OCI-LY1 (cell line): ENCODE results near the gene MTHFSD.

ENCODE experiments used
- H2AFZ ChIP-seq: fragments of 200-600 bp; sonication (generic), shearing (Covaris generic); 2 replicates; pipeline ENCODE4 v1.6.0; 2014; ENCODE audit warnings: antibody characterized with exemption, mild to moderate bottlenecking, low read length
- H3F3A ChIP-seq: fragments of 200-600 bp; sonication (generic), shearing (Covaris generic); 2 replicates; pipeline ENCODE4 v1.6.0; 2014; ENCODE audit warnings: mild to moderate bottlenecking, antibody characterized with exemption, low read length, moderate library complexity; ENCODE audit not compliant: insufficient read depth
- H3K27ac ChIP-seq: fragments of 200-600 bp; sonication (generic); 2 replicates; pipeline ENCODE4 v1.5.1; 2014; ENCODE audit warnings: low read length, mixed run types, mild to moderate bottlenecking, low read depth; ENCODE audit not compliant: poor library complexity, severe bottlenecking
- H3K27me3 ChIP-seq: fragments of 200-600 bp; sonication (generic); 2 replicates; pipeline ENCODE4 v1.6.0; 2014; ENCODE audit warnings: antibody characterized with exemption, mild to moderate bottlenecking, low read length, moderate library complexity; ENCODE audit not compliant: insufficient read depth
- H3K36me3 ChIP-seq: fragments of 200-600 bp; sonication (generic); 2 replicates; pipeline ENCODE4 v1.6.1; 2014; ENCODE audit warnings: mild to moderate bottlenecking, antibody characterized with exemption, low read length, moderate library complexity, mixed read lengths; ENCODE audit not compliant: insufficient read depth
- H3K4me1 ChIP-seq: fragments of 200-600 bp; sonication (generic); 2 replicates; pipeline ENCODE4 v1.5.1; 2014; ENCODE audit warnings: mild to moderate bottlenecking, low read length, moderate library complexity; ENCODE audit not compliant: insufficient read depth, severe bottlenecking
- H3K4me2 ChIP-seq: fragments of 200-600 bp; sonication (generic), shearing (Covaris generic); 2 replicates; pipeline ENCODE4 v1.6.1; 2014; ENCODE audit warnings: low read length
- H3K4me3 ChIP-seq: fragments of 200-600 bp; sonication (generic); 2 replicates; pipeline ENCODE4 v1.5.1; 2014; ENCODE audit warnings: low read length, low read depth, mild to moderate bottlenecking, mixed read lengths; ENCODE audit not compliant: poor library complexity, severe bottlenecking
- H3K79me2 ChIP-seq: fragments of 200-600 bp; shearing (Covaris generic); 2 replicates; pipeline ENCODE4 v1.6.1; 2016; ENCODE audit warnings: mixed run types, low read length, mixed read lengths; ENCODE audit not compliant: insufficient read depth
- H3K9ac ChIP-seq: fragments of 200-600 bp; sonication (generic), shearing (Covaris generic); 2 replicates; pipeline ENCODE4 v1.6.1; 2014; ENCODE audit warnings: mild to moderate bottlenecking, low read length, mixed read lengths
- H3K9me2 ChIP-seq: fragments of 200-600 bp; sonication (generic), shearing (Covaris generic); 2 replicates; pipeline ENCODE4 v1.6.1; 2014; ENCODE audit warnings: low read depth, mild to moderate bottlenecking, low read length, mixed read lengths
- H3K9me3 ChIP-seq: fragments of 200-600 bp; shearing (Covaris generic); 2 replicates; pipeline ENCODE4 v1.6.1; 2014; ENCODE audit warnings: low read length, mixed read lengths
- H4K20me1 ChIP-seq: fragments of 200-600 bp; sonication (generic), shearing (Covaris generic); 2 replicates; pipeline ENCODE4 v1.6.0; 2016; ENCODE audit warnings: mild to moderate bottlenecking, low read length; ENCODE audit not compliant: insufficient read depth
- CTCF ChIP-seq: fragments of 200-600 bp; sonication (generic), shearing (Covaris generic); IDR thresholded peaks from 2 replicates; pipeline ENCODE4 v1.5.1; 2017; ENCODE audit warnings: mild to moderate bottlenecking, antibody characterized with exemption, low read length, moderate library complexity, mixed read lengths
- EZH2 ChIP-seq: fragments of 200-600 bp; sonication (generic), shearing (Covaris generic); IDR thresholded peaks from 2 replicates; pipeline ENCODE4 v1.8.0; 2017; ENCODE audit warnings: borderline replicate concordance, mixed run types, mild to moderate bottlenecking, antibody characterized with exemption, low read length, moderate library complexity, mixed read lengths

The MTHFSD gene

GRCh38 chr16:86566966-86567700, 12.1 kb upstream of the MTHFSD start:
- Histone ChIP-seq H3K4me3 (no peak overlapping the region), H3K4me1 (peaks cover 40% of the 10 kb centered on the region), H3K9ac (no peak overlapping the region)

GRCh38 chr16:86566601-86566965, 11.5 kb upstream of the MTHFSD start, which contains the start of gene FOXC2:
Gene FOXC2 (plus strand): TSS chr16:86566829. CDS start chr16:86567336, 507 bp downstream.
- no peaks in the 10 kb centered on the region for H3K9me2 ChIP-seq
- H3K4me2 ChIP-seq = no peak within 1 kb of the TSS
- no peak within 1 kb of the TSS for H3K4me3 ChIP-seq
- no peak within 1 kb of the TSS for H2AFZ ChIP-seq
- H3K9me3 ChIP-seq = no peaks in the 10 kb centered on the region
- TF ChIP-seq CTCF = no peak
- TF ChIP-seq EZH2 = no peak
- no peaks in the 10 kb centered on the region for H4K20me1 ChIP-seq
- no peaks in the 10 kb centered on the region for H3K79me2 ChIP-seq
- 0 out of 2 replicates have a peak, but pooled peaks cover 3% of the 10 kb centered on the region for H3F3A ChIP-seq
- peaks cover 35% of the 10 kb centered on the region for H3K4me1 ChIP-seq
- no peaks in the 10 kb centered on the region; the same call in 1 of the 2 replicates for H3K27me3 ChIP-seq
- no peak within 1 kb of the TSS for H3K27ac ChIP-seq
- H3K36me3 ChIP-seq = no peaks in the 10 kb centered on the region
- H3K9ac ChIP-seq = no peak within 1 kb of the TSS

More at GRCh38 chr16:86566966-86567700, 12.1 kb upstream of the MTHFSD start:
- Histone ChIP-seq H3F3A (0 out of 2 replicates have a peak, but pooled peaks cover 3% of the 10 kb centered on the region), H4K20me1 (no peaks in the 10 kb centered on the region), H3K4me2 (no peak overlapping the region), H3K9me2 (no peaks in the 10 kb centered on the region), H3K27ac (no peak overlapping the region), H3K79me2 (0 out of 2 replicates have a peak, but pooled peaks cover 2% of the 10 kb centered on the region), H3K27me3 (no peaks in the 10 kb centered on the region; the same call in 1 of the 2 replicates), H2AFZ (no peak overlapping the region), H3K36me3 (no peaks in the 10 kb centered on the region), H3K9me3 (no peaks in the 10 kb centered on the region)
- no peak for TF ChIP-seq CTCF
- TF ChIP-seq EZH2 = no peak

DNA sequence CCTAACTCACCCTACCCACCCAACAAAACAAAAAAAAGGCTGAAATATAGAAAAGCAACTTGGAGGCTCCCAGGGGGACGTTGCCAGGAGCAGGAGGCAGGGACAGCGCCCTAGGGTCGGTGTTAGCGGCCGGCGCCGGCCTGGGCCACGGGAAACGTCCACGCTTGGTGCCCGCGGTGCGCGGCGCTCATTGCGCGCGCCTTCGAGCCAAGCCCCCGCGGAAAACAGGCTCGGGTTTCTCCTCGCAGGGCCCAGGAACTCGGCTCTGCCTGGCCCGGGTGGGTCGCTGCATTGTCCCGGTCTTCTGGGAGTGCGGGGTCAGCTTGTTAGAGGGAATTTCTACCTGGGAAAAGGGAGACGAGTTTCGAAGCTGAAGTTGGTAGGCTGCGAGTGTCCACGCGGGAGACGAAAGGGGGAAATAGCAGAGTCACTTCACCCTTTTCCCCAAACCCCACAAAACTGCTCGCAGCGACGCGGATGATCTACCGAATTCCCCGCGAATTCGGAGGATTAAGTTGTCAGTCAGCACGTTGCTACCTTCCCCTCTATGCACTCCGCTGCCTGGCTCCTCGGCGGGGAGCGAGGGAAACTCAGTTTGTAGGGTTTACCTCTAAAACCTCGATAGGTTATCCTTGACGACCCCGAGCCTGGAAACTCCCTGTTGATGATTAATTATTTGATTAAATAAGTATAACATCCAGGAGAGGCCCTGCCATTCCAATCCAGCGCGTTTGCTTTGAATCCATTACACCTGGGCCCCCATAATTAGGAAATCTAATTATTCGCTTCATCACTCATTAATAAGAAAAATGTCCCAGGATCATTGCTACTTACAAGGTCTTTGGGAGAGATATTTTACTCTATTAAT, 10.8 kb upstream of the MTHFSD start:
- H2AFZ ChIP-seq = no peak overlapping the region
- peaks cover 31% of the 10 kb centered on the region for H3K4me1 ChIP-seq
- no peaks in the 10 kb centered on the region for H3K36me3 ChIP-seq
- no peak overlapping the region for H3K4me2 ChIP-seq
- H3K9me3 ChIP-seq = no peaks in the 10 kb centered on the region
- no peak overlapping the region for H3K9ac ChIP-seq
- H4K20me1 ChIP-seq = no peaks in the 10 kb centered on the region
- no peaks in the 10 kb centered on the region; the same call in 1 of the 2 replicates for H3K27me3 ChIP-seq
- 0 out of 2 replicates have a peak, but pooled peaks cover 3% of the 10 kb centered on the region for H3F3A ChIP-seq
- no peaks in the 10 kb centered on the region for H3K79me2 ChIP-seq
- TF ChIP-seq EZH2 (no peak), CTCF (no peak)
- H3K27ac ChIP-seq = no peak overlapping the region
- no peaks in the 10 kb centered on the region for H3K9me2 ChIP-seq
- no peak overlapping the region for H3K4me3 ChIP-seq
